Dermis microvascular lymphatic vessel endothelial cell (primary cell): Measurements from ENCODE around the gene ADARB2. TPM values are rescaled to one million over a fixed set of nuclear protein-coding genes. Genes with fewer than 3 reads are reported as not detected.

ENCODE experiments used
- DNase-seq, 2 donors: peaks; one replicate each; pipeline versions ENCODE4 v3.0.0 to v3.0.0-alpha.2; 2010; ENCODE audit warnings: low read depth in 2 of 2
- total RNA-seq: library from RNA; depleted of rRNA; stranded (reverse); fragments of >200 nt; gene quantifications from 2 replicates; pipeline ENCODE4 v1.2.1, GENCODE V29; 2014

ADARB2 gene
- total RNA-seq, 1 donor from 2014 or later, result not detected

- DNase-seq, result no peak
Measured at GRCh38 chr10:1147810-1148209, 589.5 kb downstream of the ADARB2 start.

GRCh38 chr10:1142596-1142995, 594.7 kb downstream of the ADARB2 start:
- DNase-seq, result no peak

- DNase-seq, result no peak
Measured at GRCh38 chr10:1141701-1142100, 595.6 kb downstream of the ADARB2 start.

GRCh38 chr10:1141261-1141660, 596.1 kb downstream of the ADARB2 start:
- no peak for DNase-seq

- no peak for DNase-seq
Measured at GRCh38 chr10:1138529-1138928, 598.8 kb downstream of the ADARB2 start.

GRCh38 chr10:1137499-1138163, 599.7 kb downstream of the ADARB2 start:
- no peak for DNase-seq

GRCh38 chr10:1136268-1136667, 601.1 kb downstream of the ADARB2 start:
- DNase-seq, result no peak

- DNase-seq, result no peak
Measured at GRCh38 chr10:1134156-1134555, 603.2 kb downstream of the ADARB2 start.

- no peak for DNase-seq
Measured at GRCh38 chr10:1133495-1134045, 603.8 kb downstream of the ADARB2 start.

- DNase-seq, result no peak
Measured at GRCh38 chr10:1132584-1132983, 604.7 kb downstream of the ADARB2 start.

- no peak for DNase-seq
Measured at GRCh38 chr10:1130995-1131790, 606.1 kb downstream of the ADARB2 start.

- DNase-seq, result no peak
Measured at GRCh38 chr10:1130226-1130625, 607.1 kb downstream of the ADARB2 start.

- DNase-seq, result no peak
Measured at GRCh38 chr10:1128649-1129048, 608.7 kb downstream of the ADARB2 start.

- no peak for DNase-seq
Measured at GRCh38 chr10:1128115-1128514, 609.2 kb downstream of the ADARB2 start.

GRCh38 chr10:1127629-1128028, 609.7 kb downstream of the ADARB2 start:
- DNase-seq, result no peak
